HCT116 (cell line): ENCODE measurements around the gene PCSK9. TPM values are rescaled to one million over a fixed set of nuclear protein-coding genes. Genes with fewer than 3 reads are reported as not detected.

Experiments used
- ATAC-seq: fragments of 200-7000 bp; cut with Tn5 transposase; 2 replicates; pipeline ENCODE4 v1.9.1; 2020; ENCODE audit warnings: mild to moderate bottlenecking, moderate library complexity
- BruUV-seq: library from RNA; stranded (reverse); fragments of 400-500 nt; replicated peaks from 2 replicates; lab custom pipeline; 2021; lab: Mats Ljungman, UMichigan
- CTCF ChIA-PET: fragments of 300-600 bp; sonication (Branson Sonifier 250); formaldehyde crosslinking; loops from one replicate; lab custom pipeline; 2021; ENCODE audit warnings: antibody characterized with exemption; lab: Charles Lee
- POLR2A ChIA-PET: fragments of 300-600, 350-600 bp; sonication (Branson Sonifier 250); formaldehyde crosslinking; loops from one replicate; lab custom pipeline; 2021; ENCODE audit warnings: antibody characterized with exemption; lab: Charles Lee
- RAD21 ChIA-PET, 2 experiments: fragments of 300-600 bp; sonication (Branson Sonifier 250); formaldehyde crosslinking; loops; one replicate each; lab custom pipeline; 2023; ENCODE audit warnings: low total read pairs in 2 of 2; ENCODE audit not compliant: uncharacterized antibody in 2 of 2, unreplicated experiment in 2 of 2, low non-redundant PET in 1 of 2; lab: Charles Lee
- DNase-seq: peaks from one replicate; pipeline ENCODE4 v3.0.0-alpha.2; 2010; ENCODE audit warnings: low read depth, low spot score
- H2AFZ ChIP-seq: fragments of 200-600 bp; shearing (Covaris generic), sonication (generic); 2 replicates; pipeline ENCODE4 v1.6.1; 2017; ENCODE audit warnings: low read depth, mixed run types, mixed read lengths, antibody characterized with exemption, low read length; ENCODE audit not compliant: poor library complexity, severe bottlenecking
- H3K27ac ChIP-seq: 2 replicates; pipeline ENCODE4 v1.5.1; 2012; ENCODE audit warnings: low read depth, low read length
- H3K27me3 ChIP-seq: fragments of 200-600 bp; sonication (generic); 2 replicates; pipeline ENCODE4 v1.6.1; 2016; ENCODE audit warnings: mixed run types, low read length, mixed read lengths; ENCODE audit not compliant: insufficient read depth
- H3K36me3 ChIP-seq, 2 experiments: fragments of 200-500 bp in 1 of 2; fragments of 200-600 bp in 1 of 2; sonication (Bioruptor generic) in 1 of 2; sonication (generic) in 1 of 2; 2 replicates each; pipeline versions ENCODE4 v1.5.1 to v1.6.1; 2014 to 2016; ENCODE audit warnings: low read length in 2 of 2, inconsistent platforms in 1 of 2, mixed read lengths in 1 of 2, mixed run types in 1 of 2; ENCODE audit not compliant: insufficient read depth in 2 of 2, control insufficient read depth in 1 of 2
- H3K4me1 ChIP-seq, 2 experiments: fragments of 200-600 bp in 1 of 2; sonication (generic) in 1 of 2; 2 replicates each; pipeline versions ENCODE4 v1.5.1 to v1.6.1; 2012 to 2017; ENCODE audit warnings: low read length in 2 of 2, inconsistent platforms in 1 of 2, mild to moderate bottlenecking in 1 of 2, mixed read lengths in 1 of 2, mixed run types in 1 of 2, moderate library complexity in 1 of 2; ENCODE audit not compliant: insufficient read depth in 2 of 2, control insufficient read depth in 1 of 2
- H3K4me2 ChIP-seq: fragments of 200-600 bp; sonication (generic); 2 replicates; pipeline ENCODE4 v1.6.1; 2017; ENCODE audit warnings: mixed run types, low read length, mixed read lengths
- H3K4me3 ChIP-seq, 2 experiments: fragments of 200-600 bp in 1 of 2; sonication (generic) in 1 of 2; replicated peaks in 1 of 2; 2 replicates each; pipeline ENCODE4 v1.5.1; 2011 to 2016; ENCODE audit warnings: low read length in 2 of 2, control low read depth in 1 of 2, low read depth in 1 of 2, mild to moderate bottlenecking in 1 of 2, mixed read lengths in 1 of 2, mixed run types in 1 of 2
- H3K79me2 ChIP-seq: fragments of 200-600 bp; sonication (generic); 2 replicates; pipeline ENCODE4 v1.6.1; 2017; ENCODE audit warnings: mild to moderate bottlenecking, mixed run types, low read length, moderate library complexity, mixed read lengths; ENCODE audit not compliant: insufficient read depth
- H3K9ac ChIP-seq: fragments of 200-600 bp; sonication (generic); 2 replicates; pipeline ENCODE4 v1.6.1; 2016; ENCODE audit warnings: low read length, mixed read lengths
- H3K9me2 ChIP-seq: fragments of 200-600 bp; sonication (generic), shearing (Covaris generic); 2 replicates; pipeline ENCODE4 v1.6.1; 2017; ENCODE audit warnings: mixed run types, mild to moderate bottlenecking, moderate library complexity; ENCODE audit not compliant: insufficient read depth
- H3K9me3 ChIP-seq, 2 experiments: fragments of 200-500 bp in 1 of 2; fragments of 200-600 bp in 1 of 2; sonication (Bioruptor generic) in 1 of 2; sonication (generic) in 1 of 2; 2 replicates each; pipeline ENCODE4 v1.6.1; 2014 to 2017; ENCODE audit warnings: low read length in 2 of 2, mixed read lengths in 2 of 2, inconsistent platforms in 1 of 2, low read depth in 1 of 2, mild to moderate bottlenecking in 1 of 2, mixed run types in 1 of 2, moderate library complexity in 1 of 2; ENCODE audit not compliant: control insufficient read depth in 1 of 2, insufficient read depth in 1 of 2
- H4K20me1 ChIP-seq: fragments of 200-600 bp; sonication (generic), shearing (Covaris generic); 2 replicates; pipeline ENCODE4 v1.6.1; 2017; ENCODE audit warnings: mixed run types, mild to moderate bottlenecking, moderate library complexity; ENCODE audit not compliant: insufficient read depth
- ATF3 ChIP-seq: IDR thresholded peaks from 2 replicates; pipeline ENCODE4 v1.6.1; 2012
- MAX ChIP-seq: IDR thresholded peaks from 2 replicates; pipeline ENCODE4 v1.6.1; 2012
- SIN3A ChIP-seq: IDR thresholded peaks from 2 replicates; pipeline ENCODE4 v1.6.1; 2012; ENCODE audit warnings: low read depth
- ZBTB33 ChIP-seq: IDR thresholded peaks from 2 replicates; pipeline ENCODE4 v1.6.1; 2011; ENCODE audit warnings: mild to moderate bottlenecking, low read length, moderate library complexity; ENCODE audit not compliant: insufficient replicate concordance; ENCODE audit errors: extremely low read depth
- ZNF274 ChIP-seq: fragments of 200-500 bp; sonication (Bioruptor generic); IDR thresholded peaks from 2 replicates; pipeline ENCODE4 v1.6.1; 2014; ENCODE audit warnings: mild to moderate bottlenecking, low read depth, low read length, inconsistent platforms
- intact Hi-C: fragments of 100-400 bp; cut with micrococcal nuclease; formaldehyde crosslinking; loops from 2 replicates; pipeline ENCODE4 v1.10.0; 2022
- total RNA-seq: library from RNA; stranded (reverse); gene quantifications from one replicate; pipeline ENCODE4 v1.2.1, GENCODE V29; 2021; ENCODE audit not compliant: unreplicated experiment

Gene PCSK9
- total RNA-seq, 1 experiment from 2014 or later, result 39.6 TPM

GRCh38 chr1:55002686-55003085 is 36.7 kb upstream of the PCSK9 start:
- BruUV-seq, result no TSS peak
- H3K36me3 ChIP-seq, result no peaks in the 10 kb centered on the region
- no peaks in the 10 kb centered on the region for H3K9me3 ChIP-seq
- DNase-seq (no peak), ATAC-seq (no peak)
- ChIA-PET CTCF (interaction anchor here (1.1 to 1.4 kb wide), 2 partner anchors 19 to 52 kb away, joined by 3 to 6 read pairs; no protein-coding TSS in a partner anchor), POLR2A (no interaction called here), RAD21 (interaction anchor here in 1 of 2 experiments (0.7 kb wide), 1 partner anchor 20 kb away, joined by 3 read pairs; no protein-coding TSS in a partner anchor)
- no peak for TF ChIP-seq SIN3A
- TF ChIP-seq ZBTB33, result no peak
- TF ChIP-seq ATF3, result no peak
- no peak for TF ChIP-seq ZNF274
- TF ChIP-seq MAX, result no peak
- intact Hi-C loops, result no loop called here
- H3K9ac ChIP-seq, result no peak overlapping the region
- H3K79me2 ChIP-seq, result no peaks in the 10 kb centered on the region
- no peaks in the 10 kb centered on the region for H4K20me1 ChIP-seq
- H3K4me1 ChIP-seq, result peaks cover 0 to 4% of the 10 kb centered on the region in 2 experiments; a peak in 1 of 4 replicates
- H3K9me2 ChIP-seq, result no peaks in the 10 kb centered on the region
- H3K27me3 ChIP-seq, result no peaks in the 10 kb centered on the region
- H3K4me2 ChIP-seq, result no peak overlapping the region
- H3K4me3 ChIP-seq, result no peak overlapping the region
- H3K27ac ChIP-seq, result no peak overlapping the region
- no peak overlapping the region for H2AFZ ChIP-seq
